ENCODE results near the gene TNNT3. TPM values are rescaled to one million over a fixed set of nuclear protein-coding genes. Genes with fewer than 3 reads are reported as not detected.

Gene TNNT3
- total RNA-seq, 2 experiments from 2014 or later = 0.42 TPM; not detected in 1

DNA sequence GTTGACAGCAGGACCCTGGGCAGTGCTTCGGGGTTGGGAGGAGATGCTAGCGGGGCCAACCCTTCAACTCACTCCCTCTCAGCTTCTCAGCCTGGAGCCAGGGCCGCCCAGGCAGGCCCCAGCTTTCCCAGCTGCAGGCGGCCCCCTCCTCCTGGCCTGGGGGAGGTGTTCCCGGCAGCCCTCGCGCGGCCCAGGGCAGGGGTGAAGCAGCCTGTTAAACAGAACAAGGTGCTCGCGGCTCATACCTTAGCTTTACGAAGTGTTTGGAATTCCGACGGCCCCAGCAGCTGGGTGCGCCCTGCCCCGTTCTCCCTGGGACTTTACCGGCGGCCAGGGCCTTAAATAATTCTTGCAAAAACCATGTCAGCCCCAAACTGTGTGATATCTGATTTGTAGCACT, 44.8 kb downstream of the TNNT3 start:
- POLR2A ChIA-PET = no interaction called here
- CTCF ChIA-PET = interaction anchor here (0.5 kb wide), 1 partner anchor 11 kb away, joined by 4 read pairs; no protein-coding TSS in a partner anchor

DNA sequence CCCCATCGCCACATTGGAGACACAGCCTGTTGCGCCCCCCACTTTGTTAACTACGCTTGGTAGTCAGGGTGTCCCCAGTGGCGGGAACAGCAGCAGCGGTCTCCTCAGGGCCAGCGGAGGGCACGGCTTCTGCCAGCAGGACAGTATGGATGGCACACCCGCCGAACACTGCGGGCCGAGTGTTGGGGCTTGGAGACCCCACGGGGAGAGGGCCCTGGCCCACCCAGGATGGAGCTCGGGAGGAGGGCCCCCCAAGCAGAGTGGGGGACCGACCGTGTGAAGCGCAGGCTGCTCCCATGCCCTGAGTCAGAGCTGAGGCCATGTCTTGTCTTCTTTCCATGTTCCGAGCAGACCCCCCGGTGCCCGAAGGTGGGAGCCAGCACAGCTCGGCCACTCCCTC, 45.5 kb downstream of the TNNT3 start:
- CTCF ChIA-PET = no interaction called here
- POLR2A ChIA-PET = no interaction called here

- ChIA-PET POLR2A (interaction anchor here (0.6 kb wide), 1 partner anchor 134 kb away, joined by 4 read pairs; no protein-coding TSS in a partner anchor), CTCF (interaction anchor here (0.7 kb wide), 1 partner anchor 185 kb away, joined by 4 read pairs; no protein-coding TSS in a partner anchor)
These were observed 47.0 kb downstream of the TNNT3 start for GRCh38 chr11:1966531-1966930.

DNA sequence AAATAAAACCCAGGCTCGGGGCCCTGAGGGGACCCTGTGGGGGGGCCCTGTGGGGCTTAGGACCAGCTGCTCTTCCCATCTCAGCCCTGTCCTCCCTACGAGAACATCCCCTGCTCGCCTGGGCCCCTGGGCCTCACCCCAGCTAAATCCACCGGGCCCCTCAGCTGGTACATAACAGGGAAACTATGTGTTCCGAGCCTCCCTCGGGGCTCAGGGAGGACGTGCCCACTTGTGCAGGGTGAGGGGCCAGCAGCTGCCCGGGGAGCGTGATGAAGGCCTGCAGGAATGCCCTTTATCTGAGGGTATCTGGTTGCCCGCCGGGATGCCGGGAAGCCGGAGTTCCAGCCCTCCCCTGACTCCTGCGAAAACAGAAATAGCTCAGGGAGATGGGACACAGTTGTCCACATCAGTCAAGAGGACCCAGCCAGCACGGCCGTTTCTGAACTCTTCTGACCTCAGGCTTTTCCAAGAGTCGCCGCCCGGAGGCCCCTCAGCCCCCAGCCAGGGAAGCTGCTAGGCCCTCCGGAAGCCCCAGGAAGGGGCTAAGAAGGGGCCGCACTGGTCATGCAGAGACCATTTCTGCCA, 48.2 kb downstream of the TNNT3 start:
- ChIA-PET CTCF (no interaction called here), POLR2A (no interaction called here)

DNA sequence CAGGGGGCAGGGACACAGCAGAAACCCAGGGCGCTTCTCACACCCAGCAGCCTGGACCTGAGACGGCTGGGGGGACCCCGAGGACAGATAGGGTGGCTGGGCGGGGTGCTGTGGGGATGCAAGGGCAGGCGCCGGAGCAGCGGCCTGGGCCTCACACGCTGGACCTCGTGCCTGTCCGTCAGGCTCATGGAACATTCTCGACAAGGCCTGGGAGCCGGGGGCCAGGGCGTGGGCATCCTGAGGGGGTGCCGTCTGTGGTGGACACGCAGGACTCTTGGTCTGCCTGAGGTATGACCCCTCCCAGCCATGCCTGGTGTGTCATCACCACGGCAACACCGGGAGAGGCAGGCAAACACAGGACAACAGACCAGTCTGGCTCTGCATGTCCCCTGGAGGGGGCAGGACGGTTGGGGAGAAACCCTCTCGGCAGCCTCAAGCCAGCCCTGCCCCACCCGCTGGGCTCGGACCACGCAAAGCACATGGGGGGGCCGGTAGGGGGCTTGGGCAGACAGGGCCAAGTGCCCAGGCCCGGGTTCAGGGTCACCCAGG, 49.0 kb downstream of the TNNT3 start:
- ChIA-PET POLR2A (no interaction called here), CTCF (no interaction called here)

GRCh38 chr11:1969035-1969434, 49.5 kb downstream of the TNNT3 start:
- ChIA-PET POLR2A (no interaction called here), CTCF (no interaction called here)

DNA sequence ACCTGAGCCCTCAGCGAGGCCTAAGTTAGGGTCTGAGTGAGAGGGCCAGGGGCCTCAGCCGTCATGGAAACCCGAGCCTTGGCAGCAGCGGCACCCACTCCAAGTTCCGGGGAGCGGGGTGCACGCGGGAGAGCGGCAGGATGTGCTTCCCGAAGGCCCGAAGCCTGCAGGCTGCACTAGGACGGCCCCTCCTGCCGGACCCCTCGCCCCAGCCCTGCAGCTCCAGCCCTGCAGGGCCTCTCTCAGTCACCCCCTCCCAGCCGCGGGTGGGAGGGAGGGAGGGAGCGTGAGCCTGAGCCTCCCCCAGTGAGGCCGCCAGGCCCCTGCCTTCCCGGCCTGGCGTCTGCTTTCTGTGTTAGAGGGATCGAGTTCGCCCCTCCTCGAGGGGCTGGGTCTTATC, 50.3 kb downstream of the TNNT3 start:
- POLR2A ChIA-PET = no interaction called here
- CTCF ChIA-PET = no interaction called here

DNA sequence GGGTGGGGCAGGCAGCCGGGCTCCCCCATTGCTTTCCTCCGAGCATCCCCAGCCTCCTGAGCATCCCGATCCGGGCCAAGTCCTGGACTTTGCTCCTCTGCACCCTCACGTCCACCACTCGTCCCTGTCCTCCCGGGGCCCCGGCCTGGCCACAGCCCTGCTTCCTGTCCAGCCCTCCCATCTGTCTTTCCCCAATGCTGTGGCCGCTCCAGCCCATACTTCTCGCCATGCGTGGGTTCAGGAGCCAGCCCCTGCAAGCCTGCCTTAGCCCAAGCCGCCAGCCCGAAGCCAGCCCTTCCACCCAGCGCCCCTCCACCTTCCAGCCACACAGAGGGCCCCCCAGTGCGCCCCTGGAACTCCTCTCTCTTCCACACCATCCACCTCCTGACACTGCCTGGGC, 51.5 kb downstream of the TNNT3 start:
- POLR2A ChIA-PET = no interaction called here
- CTCF ChIA-PET = no interaction called here

GRCh38 chr11:1975185-1975584, 55.7 kb downstream of the TNNT3 start:
- CTCF ChIA-PET = interaction anchor here (0.7 kb wide), 1 partner anchor 11 kb away, joined by 4 read pairs; no protein-coding TSS in a partner anchor
- POLR2A ChIA-PET = no interaction called here

- POLR2A ChIA-PET = no interaction called here
- CTCF ChIA-PET = interaction anchor here (0.6 kb wide), 1 partner anchor 104 kb away, joined by 3 read pairs; no protein-coding TSS in a partner anchor
These were observed 59.4 kb downstream of the TNNT3 start for GRCh38 chr11:1978720-1979473.

DNA sequence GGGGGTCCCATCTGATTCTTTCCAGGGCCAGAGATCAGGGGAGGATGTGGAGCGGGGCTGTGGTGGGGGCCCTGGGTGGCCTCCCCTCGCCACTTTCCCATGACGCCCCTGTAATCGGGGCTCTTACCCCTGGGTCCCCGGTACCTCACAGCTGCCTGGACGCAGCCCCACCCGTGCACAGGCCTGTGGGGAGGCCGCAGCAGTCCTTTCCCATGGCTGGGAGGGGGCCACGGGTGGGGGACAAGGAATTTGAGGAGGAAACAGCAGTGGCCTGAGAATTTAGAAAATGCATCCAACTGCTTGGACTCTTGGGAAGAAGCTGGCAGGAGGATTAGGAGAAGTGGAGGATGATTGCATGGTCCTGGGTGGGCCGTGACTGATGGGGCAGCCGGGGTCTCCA, 60.1 kb downstream of the TNNT3 start:
- ChIA-PET CTCF (no interaction called here), POLR2A (no interaction called here)

- POLR2A ChIA-PET = no interaction called here
- CTCF ChIA-PET = no interaction called here
These were observed 63.5 kb downstream of the TNNT3 start for GRCh38 chr11:1982873-1983600.

GRCh38 chr11:1983601-1983961, 64.1 kb downstream of the TNNT3 start:
- ChIA-PET CTCF (no interaction called here), POLR2A (no interaction called here)

DNA sequence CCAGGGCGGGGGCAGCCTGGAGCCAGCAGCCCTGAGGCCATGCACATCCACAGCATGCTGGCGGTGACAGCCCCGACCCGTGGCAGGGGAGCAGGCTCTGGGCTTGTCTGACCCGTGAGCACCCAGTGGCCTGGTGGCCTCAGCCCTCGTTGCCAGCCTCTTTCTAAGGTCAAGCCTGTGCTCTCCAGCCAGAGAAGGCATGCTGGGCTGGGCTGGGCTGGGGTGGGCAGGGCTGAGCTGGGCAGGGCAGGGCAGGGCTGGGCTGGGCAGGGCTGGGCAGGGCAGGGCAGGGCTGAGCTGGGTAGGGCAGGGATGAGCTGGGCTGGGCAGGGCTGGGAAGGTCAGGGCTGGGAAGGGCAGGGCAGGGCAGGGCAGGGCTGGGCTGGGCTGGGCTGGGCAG, 67.5 kb downstream of the TNNT3 start:
- CTCF ChIA-PET = interaction anchor here (0.6 kb wide), 1 partner anchor 352 kb away, joined by 3 read pairs; no protein-coding TSS in a partner anchor
- POLR2A ChIA-PET = no interaction called here

- POLR2A ChIA-PET = no interaction called here
- CTCF ChIA-PET = no interaction called here
These were observed 68.7 kb downstream of the TNNT3 start for GRCh38 chr11:1988174-1988573.

Other genes with a start within 250 kb of the TNNT3 start
- not detected for gene KRTAP5-6, start 222.5 kb upstream of the TNNT3 start, total RNA-seq
- gene IFITM10, start 169.1 kb upstream of the TNNT3 start, total RNA-seq = 1 to 10 TPM in 1 of 2 experiments, under 1 TPM in 1; 0.61 to 1.2 TPM
- gene CTSD, start 155.8 kb upstream of the TNNT3 start, total RNA-seq = 100 to 1,000 TPM; 104 TPM
- not detected for gene SYT8, start 84.7 kb upstream of the TNNT3 start, total RNA-seq
- gene TNNI2, start 80.7 kb upstream of the TNNT3 start, total RNA-seq = under 1 TPM; 0.55 to 0.57 TPM
- 100 to 1,000 TPM; 254 TPM for gene LSP1, start 66.6 kb upstream of the TNNT3 start, total RNA-seq
- gene PRR33, start 27.8 kb upstream of the TNNT3 start, total RNA-seq = under 1 TPM; 0.08 to 0.11 TPM
- 100 to 1,000 TPM; 138 to 142 TPM for gene MRPL23, start 27.6 kb downstream of the TNNT3 start, total RNA-seq
- gene H19, start 78.1 kb downstream of the TNNT3 start, total RNA-seq = not detected
- gene IGF2, start 219.7 kb downstream of the TNNT3 start, total RNA-seq = 10 to 100 TPM in 1 of 2 experiments, 1 to 10 TPM in 1; 9.5 to 10.7 TPM
- gene INS, start 241.5 kb downstream of the TNNT3 start, total RNA-seq = not detected

Measured in activated CD8-positive, alpha-beta memory T cell treated with anti-CD3 and anti-CD28 coated beads for 36 hours (primary cell).